Panc1 (cell line): Measurements from ENCODE around the gene ECM1. TPM values are rescaled to one million over a fixed set of nuclear protein-coding genes. Genes with fewer than 3 reads are reported as not detected.
A peak's percentile ranks its signal among the peaks of the same experiment; 100 is the strongest.

ENCODE experiments used
- ATAC-seq: fragments of 200-7000 bp; cut with Tn5 transposase; 2 replicates; pipeline ENCODE4 v1.9.1; 2020; ENCODE audit warnings: mild to moderate bottlenecking, moderate library complexity
- Bru-seq: library from RNA; stranded (reverse); fragments of 400-500 nt; gene quantifications from one replicate; lab custom pipeline; 2021; lab: Mats Ljungman, UMichigan
- BruChase-seq, 2 experiments: library from RNA; stranded (reverse); fragments of 400-500 nt; gene quantifications; one replicate each; lab custom pipeline; 2021; lab: Mats Ljungman, UMichigan
- BruUV-seq: library from RNA; stranded (reverse); fragments of 400-500 nt; replicated peaks from 2 replicates; lab custom pipeline; 2021; lab: Mats Ljungman, UMichigan
- CTCF ChIA-PET: fragments of 300-600 bp; sonication (Branson Sonifier 250); formaldehyde crosslinking; loops from one replicate; lab custom pipeline; 2022; ENCODE audit warnings: antibody characterized with exemption; lab: Charles Lee
- POLR2A ChIA-PET: fragments of 300-600 bp; sonication (Branson Sonifier 250); formaldehyde crosslinking; loops from one replicate; lab custom pipeline; 2022; ENCODE audit warnings: antibody characterized with exemption; lab: Charles Lee
- DNase-seq: peaks from one replicate; pipeline ENCODE4 v3.0.0-alpha.2; 2010; ENCODE audit warnings: low read depth, low spot score
- H3K27ac ChIP-seq: 2 replicates; pipeline ENCODE4 v1.5.1; 2011; ENCODE audit warnings: mild to moderate bottlenecking, low read length, inconsistent platforms
- H3K27me3 ChIP-seq: fragments of 200-500 bp; sonication (Bioruptor generic); 2 replicates; pipeline ENCODE4 v1.6.0; 2014; ENCODE audit warnings: low read length, inconsistent platforms; ENCODE audit not compliant: control insufficient read depth, insufficient read depth
- H3K36me3 ChIP-seq: fragments of 200-500 bp; sonication (Bioruptor generic); 2 replicates; pipeline ENCODE4 v1.5.1; 2014; ENCODE audit warnings: inconsistent platforms, mild to moderate bottlenecking, low read length, moderate library complexity; ENCODE audit not compliant: control insufficient read depth, insufficient read depth
- H3K4me1 ChIP-seq: 2 replicates; pipeline ENCODE4 v1.5.1; 2011; ENCODE audit warnings: inconsistent platforms, mild to moderate bottlenecking, low read length, moderate library complexity; ENCODE audit not compliant: control insufficient read depth, insufficient read depth
- H3K4me3 ChIP-seq, 2 experiments: 2 replicates each; pipeline ENCODE4 v1.5.1; 2011 to 2012; ENCODE audit warnings: low read depth in 2 of 2, low read length in 2 of 2, mild to moderate bottlenecking in 2 of 2, inconsistent platforms in 1 of 2, moderate library complexity in 1 of 2
- H3K9me3 ChIP-seq: fragments of 200-500 bp; sonication (Bioruptor generic); 2 replicates; pipeline ENCODE4 v1.5.1; 2014; ENCODE audit warnings: low read depth, mild to moderate bottlenecking, inconsistent platforms, low read length, moderate library complexity; ENCODE audit not compliant: control insufficient read depth, insufficient read depth
- POLR2AphosphoS5 ChIP-seq: IDR thresholded peaks from 2 replicates; pipeline ENCODE4 v1.6.1; 2012; ENCODE audit warnings: mild to moderate bottlenecking, low read depth, low read length, moderate library complexity
- SIN3A ChIP-seq: IDR thresholded peaks from 2 replicates; pipeline ENCODE4 v1.6.1; 2012; ENCODE audit warnings: low read depth, mild to moderate bottlenecking, low read length, moderate library complexity, borderline replicate concordance; ENCODE audit not compliant: insufficient read depth
- TCF7L2 ChIP-seq: IDR thresholded peaks from 2 replicates; pipeline ENCODE4 v1.6.1; 2011; ENCODE audit warnings: mild to moderate bottlenecking, low read depth, low read length, inconsistent platforms
- in situ Hi-C: cut with HindIII; loops from 2 replicates; pipeline ENCODE4 v1.10.0; 2016; ENCODE audit warnings: low sequenced_read_pairs, low pct_unique_long_range_greater_than_20kb
- intact Hi-C: fragments of 100-400 bp; cut with micrococcal nuclease; formaldehyde crosslinking; loops from one replicate; pipeline ENCODE4 v1.10.0; 2022; ENCODE audit not compliant: unreplicated experiment
- long read RNA-seq: library from polyadenylated mRNA; unstranded; transcript quantifications from one replicate; pipeline ENCODE4 v2.0.0, GENCODE V29; 2021; ENCODE audit not compliant: unreplicated experiment
- polyA plus RNA-seq: library from polyadenylated mRNA; unstranded; fragments of >200 nt; gene quantifications from one replicate; pipeline ENCODE4 v1.2.1, GENCODE V29; 2012; ENCODE audit warnings: missing spikeins; ENCODE audit not compliant: insufficient read length
- total RNA-seq: library from RNA; stranded (reverse); gene quantifications from one replicate; pipeline ENCODE4 v1.2.1, GENCODE V29; 2021; ENCODE audit not compliant: unreplicated experiment
- TF ChIP-seq, protein P1 (sequence below), 2 experiments: IDR thresholded peaks; 2 replicates each; pipeline ENCODE4 v1.6.1; 2011 to 2012; ENCODE audit warnings: low read depth in 2 of 2, control low read depth in 1 of 2, low read length in 1 of 2, mild to moderate bottlenecking in 1 of 2, moderate library complexity in 1 of 2; ENCODE audit not compliant: insufficient read depth in 1 of 2
- TF ChIP-seq, protein P2 (sequence below): fragments of 450-650 bp; IDR thresholded peaks from 2 replicates; pipeline ENCODE4 v1.5.1; 2017; ENCODE audit warnings: mild to moderate bottlenecking

The ECM1 gene
- total RNA-seq (2.2 TPM), Bru-seq, nascent RNA (percentile 40 among the genes with signal in this experiment), BruChase-seq, experiment 1, labeled RNA remaining after a 2-hour chase (percentile 47 among the genes with signal in this experiment), BruChase-seq, experiment 2, labeled RNA remaining after a 6-hour chase (percentile 43 among the genes with signal in this experiment)
- polyA plus RNA-seq: 1.2 TPM
- long read RNA-seq: 0 reads

DNA sequence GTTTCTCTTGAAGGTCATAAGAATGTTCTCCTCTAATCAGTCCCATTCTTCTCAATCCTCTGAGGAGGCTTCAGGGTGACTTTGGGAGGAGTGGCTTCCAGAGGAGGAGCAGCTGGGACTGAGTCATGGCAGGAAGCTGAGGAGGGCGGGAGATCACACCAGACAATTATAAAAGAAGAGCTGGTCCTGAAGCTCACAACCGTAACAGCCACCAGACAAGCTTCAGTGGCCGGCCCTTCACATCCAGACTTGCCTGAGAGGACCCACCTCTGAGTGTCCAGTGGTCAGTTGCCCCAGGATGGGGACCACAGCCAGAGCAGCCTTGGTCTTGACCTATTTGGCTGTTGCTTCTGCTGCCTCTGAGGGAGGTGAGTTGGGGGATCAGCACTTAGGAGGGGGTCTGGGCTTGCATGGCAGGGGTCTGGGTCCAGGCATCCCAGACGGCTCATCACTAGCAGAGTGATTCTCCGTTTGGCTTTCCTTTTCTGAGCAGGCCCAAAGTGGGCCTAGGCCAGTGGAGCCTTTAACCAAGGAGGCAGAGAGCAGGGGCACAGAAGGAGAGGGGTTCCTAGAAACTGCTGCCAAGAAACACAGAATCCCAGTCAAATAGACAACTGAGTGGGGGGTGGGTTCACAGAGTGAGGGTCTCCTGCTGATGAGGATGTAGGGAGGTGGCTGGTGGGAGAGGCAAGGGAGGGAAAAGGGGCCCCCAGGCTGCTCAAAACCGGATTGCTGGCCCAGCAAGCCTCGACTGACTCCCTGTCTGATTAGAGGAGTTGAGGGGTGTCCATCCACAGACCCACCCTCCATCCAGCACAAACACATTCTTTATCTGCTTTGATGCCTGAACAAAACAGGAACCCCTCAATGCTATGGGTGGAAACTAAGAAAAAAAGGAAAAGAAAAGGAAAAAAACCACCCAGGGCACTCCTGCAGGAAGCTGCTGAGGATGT is at the start of gene ECM1:
Gene ECM1 (plus strand): TSS at position 198 of the 953 bp plus-strand sequence. CDS start 101 bp downstream, at position 299.
- ATAC-seq (peak; percentile 59; the same call in 1 of the 2 replicates), DNase-seq (no peak)
- intact Hi-C loops: no loop called here
- no peaks in the 10 kb centered on the region for H3K27me3 ChIP-seq
- POLR2A ChIA-PET: no interaction called here
- no TSS peak for BruUV-seq
- CTCF ChIA-PET: no interaction called here
- peaks cover 2% of the 10 kb centered on the region; the same call in 1 of the 2 replicates for H3K36me3 ChIP-seq
- H3K4me1 ChIP-seq: no peaks in the 10 kb centered on the region
- in situ Hi-C loops: no loop called here
- no peak within 1 kb of the TSS for H3K4me3 ChIP-seq
- no peak within 1 kb of the TSS for H3K27ac ChIP-seq
- H3K9me3 ChIP-seq: no peaks in the 10 kb centered on the region
- no peak for TF ChIP-seq TCF7L2
- TF ChIP-seq, protein P1, sequence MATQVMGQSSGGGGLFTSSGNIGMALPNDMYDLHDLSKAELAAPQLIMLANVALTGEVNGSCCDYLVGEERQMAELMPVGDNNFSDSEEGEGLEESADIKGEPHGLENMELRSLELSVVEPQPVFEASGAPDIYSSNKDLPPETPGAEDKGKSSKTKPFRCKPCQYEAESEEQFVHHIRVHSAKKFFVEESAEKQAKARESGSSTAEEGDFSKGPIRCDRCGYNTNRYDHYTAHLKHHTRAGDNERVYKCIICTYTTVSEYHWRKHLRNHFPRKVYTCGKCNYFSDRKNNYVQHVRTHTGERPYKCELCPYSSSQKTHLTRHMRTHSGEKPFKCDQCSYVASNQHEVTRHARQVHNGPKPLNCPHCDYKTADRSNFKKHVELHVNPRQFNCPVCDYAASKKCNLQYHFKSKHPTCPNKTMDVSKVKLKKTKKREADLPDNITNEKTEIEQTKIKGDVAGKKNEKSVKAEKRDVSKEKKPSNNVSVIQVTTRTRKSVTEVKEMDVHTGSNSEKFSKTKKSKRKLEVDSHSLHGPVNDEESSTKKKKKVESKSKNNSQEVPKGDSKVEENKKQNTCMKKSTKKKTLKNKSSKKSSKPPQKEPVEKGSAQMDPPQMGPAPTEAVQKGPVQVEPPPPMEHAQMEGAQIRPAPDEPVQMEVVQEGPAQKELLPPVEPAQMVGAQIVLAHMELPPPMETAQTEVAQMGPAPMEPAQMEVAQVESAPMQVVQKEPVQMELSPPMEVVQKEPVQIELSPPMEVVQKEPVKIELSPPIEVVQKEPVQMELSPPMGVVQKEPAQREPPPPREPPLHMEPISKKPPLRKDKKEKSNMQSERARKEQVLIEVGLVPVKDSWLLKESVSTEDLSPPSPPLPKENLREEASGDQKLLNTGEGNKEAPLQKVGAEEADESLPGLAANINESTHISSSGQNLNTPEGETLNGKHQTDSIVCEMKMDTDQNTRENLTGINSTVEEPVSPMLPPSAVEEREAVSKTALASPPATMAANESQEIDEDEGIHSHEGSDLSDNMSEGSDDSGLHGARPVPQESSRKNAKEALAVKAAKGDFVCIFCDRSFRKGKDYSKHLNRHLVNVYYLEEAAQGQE (IDR thresholded peaks at IDR 0.05; ENCODE audit: insufficient read depth in 1 of 2, low read depth in 2 of 2, low read length in 1 of 2): no peak
- no peak for TF ChIP-seq POLR2AphosphoS5
- TF ChIP-seq, protein P2, sequence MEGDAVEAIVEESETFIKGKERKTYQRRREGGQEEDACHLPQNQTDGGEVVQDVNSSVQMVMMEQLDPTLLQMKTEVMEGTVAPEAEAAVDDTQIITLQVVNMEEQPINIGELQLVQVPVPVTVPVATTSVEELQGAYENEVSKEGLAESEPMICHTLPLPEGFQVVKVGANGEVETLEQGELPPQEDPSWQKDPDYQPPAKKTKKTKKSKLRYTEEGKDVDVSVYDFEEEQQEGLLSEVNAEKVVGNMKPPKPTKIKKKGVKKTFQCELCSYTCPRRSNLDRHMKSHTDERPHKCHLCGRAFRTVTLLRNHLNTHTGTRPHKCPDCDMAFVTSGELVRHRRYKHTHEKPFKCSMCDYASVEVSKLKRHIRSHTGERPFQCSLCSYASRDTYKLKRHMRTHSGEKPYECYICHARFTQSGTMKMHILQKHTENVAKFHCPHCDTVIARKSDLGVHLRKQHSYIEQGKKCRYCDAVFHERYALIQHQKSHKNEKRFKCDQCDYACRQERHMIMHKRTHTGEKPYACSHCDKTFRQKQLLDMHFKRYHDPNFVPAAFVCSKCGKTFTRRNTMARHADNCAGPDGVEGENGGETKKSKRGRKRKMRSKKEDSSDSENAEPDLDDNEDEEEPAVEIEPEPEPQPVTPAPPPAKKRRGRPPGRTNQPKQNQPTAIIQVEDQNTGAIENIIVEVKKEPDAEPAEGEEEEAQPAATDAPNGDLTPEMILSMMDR: no peak
- no peak for TF ChIP-seq SIN3A

DNA sequence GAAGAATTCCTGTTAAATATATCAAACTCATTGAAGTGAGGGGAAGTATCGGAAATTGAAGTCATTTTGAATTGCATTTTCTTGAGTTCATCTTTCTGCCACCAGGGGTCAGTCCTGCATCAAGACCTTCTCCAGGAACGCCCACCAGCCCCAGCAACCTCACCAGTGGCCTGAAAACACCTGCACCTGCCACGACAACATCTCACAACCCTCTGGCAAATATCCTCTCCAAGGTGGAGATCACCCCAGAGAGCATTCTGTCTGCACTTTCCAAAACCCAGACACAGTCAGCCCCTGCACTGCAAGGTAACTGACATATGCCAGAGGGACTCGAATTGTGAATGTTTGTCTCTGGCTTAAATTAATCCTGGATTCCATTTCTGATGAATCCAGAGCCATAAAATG is 43.5 kb upstream of the ECM1 start:
- intact Hi-C loops (no loop called here), in situ Hi-C loops (no loop called here)
- CTCF ChIA-PET: no interaction called here
- DNase-seq: peak; percentile 51
- BruUV-seq: no TSS peak
- H3K27me3 ChIP-seq: no peaks in the 10 kb centered on the region
- H3K9me3 ChIP-seq: no peaks in the 10 kb centered on the region
- TF ChIP-seq, protein P1 (IDR thresholded peaks at IDR 0.05; ENCODE audit: insufficient read depth in 1 of 2, low read depth in 2 of 2, low read length in 1 of 2): no peak
- TF ChIP-seq, protein P2: peak; percentile 87
- no peak for TF ChIP-seq TCF7L2
- H3K27ac ChIP-seq: no peak overlapping the region
- H3K4me1 ChIP-seq: no peaks in the 10 kb centered on the region
- no peak overlapping the region for H3K4me3 ChIP-seq
- peak; percentile 71; the same call in 1 of the 2 replicates for ATAC-seq
- POLR2A ChIA-PET: no interaction called here
- H3K36me3 ChIP-seq: no peaks in the 10 kb centered on the region; the same call in 1 of the 2 replicates
